ENCODE results near the gene GTF2I. TPM values are rescaled to one million over a fixed set of nuclear protein-coding genes. Genes with fewer than 3 reads are reported as not detected.

GTF2I gene
- total RNA-seq, 1 donor from 2014 or later, result 310 TPM

DNA sequence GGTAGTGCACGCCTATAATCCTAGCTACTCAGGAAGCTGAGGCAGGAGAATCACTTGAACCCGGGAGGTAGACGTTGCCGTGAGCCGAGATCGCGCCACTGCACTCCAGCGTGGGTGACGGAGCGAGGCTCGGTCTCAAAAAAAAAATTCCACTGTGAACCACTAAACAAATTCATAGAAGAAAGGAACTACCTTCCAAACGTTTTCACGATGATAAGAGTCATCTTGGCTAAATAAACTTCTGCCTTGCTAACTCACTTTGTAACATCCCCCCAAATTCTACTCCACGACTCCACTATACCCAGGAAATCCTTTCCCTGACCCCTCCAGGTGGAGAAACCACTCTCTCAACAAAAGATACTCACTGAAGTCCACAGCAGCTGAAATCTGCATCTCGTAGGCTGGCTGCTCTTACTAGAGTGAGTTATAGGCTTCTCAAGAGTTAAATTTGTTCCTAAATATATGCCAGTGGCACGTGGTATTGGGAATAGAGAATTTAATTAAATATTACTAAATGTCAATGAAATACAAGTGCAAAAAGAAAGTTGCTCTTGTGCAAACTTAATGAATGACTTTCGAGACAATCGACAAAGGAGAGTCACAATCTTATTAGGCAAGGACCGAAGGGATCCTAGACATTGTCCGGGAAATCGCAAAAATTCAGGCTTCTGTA lies 1.6 kb upstream of the GTF2I start:
- Mint-ChIP-seq H3K27ac (peak overlapping the region; percentile 99), H3K4me1 (peaks cover 41% of the 10 kb centered on the region), H3K9me3 (no peaks in the 10 kb centered on the region), H3K4me3 (peak overlapping the region; percentile 89), H3K27me3 (ENCODE audit: insufficient read depth, low read depth) (peaks cover 9% of the 10 kb centered on the region), H3K36me3 (peaks cover 3% of the 10 kb centered on the region)
- no peaks in the 10 kb centered on the region for H3K36me3 ChIP-seq
- H3K27me3 ChIP-seq, result no peaks in the 10 kb centered on the region
- H2AFZ ChIP-seq (replicated peaks), result peak overlapping the region; percentile 61
- peak overlapping the region; percentile 82 for H3K4me2 ChIP-seq
- DNase-seq (ENCODE audit: low spot score), result no peak
- H3K4me3 ChIP-seq, result peak overlapping the region; percentile 99
- TF ChIP-seq EZH2 (IDR thresholded peaks at IDR 0.05) (peak; percentile 8), EZH2phosphoT487 (IDR thresholded peaks at IDR 0.05) (no peak)
- H4K20me1 ChIP-seq (ENCODE audit: low read depth), result peaks cover 12% of the 10 kb centered on the region
- peaks cover 27% of the 10 kb centered on the region for H3K4me1 ChIP-seq
- H3K27ac ChIP-seq, result peak overlapping the region; percentile 69
- no peaks in the 10 kb centered on the region for H3K9me3 ChIP-seq (ENCODE audit: low read depth)
- peaks cover 50% of the 10 kb centered on the region for H3F3A ChIP-seq (ENCODE audit: low read depth)
- H3K79me2 ChIP-seq (ENCODE audit: low read depth), result peaks cover 28% of the 10 kb centered on the region
- no peak overlapping the region for H3K9ac ChIP-seq

DNA sequence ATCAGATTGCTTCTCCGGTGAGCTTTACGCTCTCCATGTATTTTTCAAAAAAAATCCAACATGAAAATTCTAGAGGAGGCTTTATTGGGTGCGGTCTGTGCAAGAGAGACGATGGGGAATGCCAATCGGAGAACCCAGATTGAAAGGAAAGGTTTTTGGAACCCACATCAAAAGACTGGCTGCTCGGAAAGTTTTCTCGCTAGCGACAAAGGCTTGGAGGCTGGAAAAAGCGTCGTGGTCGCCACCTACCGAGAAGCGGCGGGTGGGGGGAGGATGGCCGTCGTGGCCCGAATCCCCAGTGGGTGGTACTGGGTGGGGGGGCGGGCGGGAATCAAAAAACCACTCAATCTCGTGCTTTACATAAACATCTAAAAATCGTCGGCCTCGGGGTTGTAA lies 1.1 kb upstream of the GTF2I start:
- H3K27me3 ChIP-seq, result no peaks in the 10 kb centered on the region
- H3K27ac ChIP-seq, result peak overlapping the region; percentile 69
- H3K4me2 ChIP-seq, result peak overlapping the region; percentile 82
- Mint-ChIP-seq H3K4me1 (peaks cover 45% of the 10 kb centered on the region), H3K27ac (peak overlapping the region; percentile 99), H3K9me3 (no peaks in the 10 kb centered on the region), H3K27me3 (ENCODE audit: insufficient read depth, low read depth) (peaks cover 9% of the 10 kb centered on the region), H3K36me3 (peaks cover 6% of the 10 kb centered on the region), H3K4me3 (peak overlapping the region; percentile 89)
- H3K4me1 ChIP-seq, result peaks cover 30% of the 10 kb centered on the region
- TF ChIP-seq EZH2phosphoT487 (IDR thresholded peaks at IDR 0.05) (no peak), EZH2 (IDR thresholded peaks at IDR 0.05) (no peak)
- TF ChIP-seq, protein P1, sequence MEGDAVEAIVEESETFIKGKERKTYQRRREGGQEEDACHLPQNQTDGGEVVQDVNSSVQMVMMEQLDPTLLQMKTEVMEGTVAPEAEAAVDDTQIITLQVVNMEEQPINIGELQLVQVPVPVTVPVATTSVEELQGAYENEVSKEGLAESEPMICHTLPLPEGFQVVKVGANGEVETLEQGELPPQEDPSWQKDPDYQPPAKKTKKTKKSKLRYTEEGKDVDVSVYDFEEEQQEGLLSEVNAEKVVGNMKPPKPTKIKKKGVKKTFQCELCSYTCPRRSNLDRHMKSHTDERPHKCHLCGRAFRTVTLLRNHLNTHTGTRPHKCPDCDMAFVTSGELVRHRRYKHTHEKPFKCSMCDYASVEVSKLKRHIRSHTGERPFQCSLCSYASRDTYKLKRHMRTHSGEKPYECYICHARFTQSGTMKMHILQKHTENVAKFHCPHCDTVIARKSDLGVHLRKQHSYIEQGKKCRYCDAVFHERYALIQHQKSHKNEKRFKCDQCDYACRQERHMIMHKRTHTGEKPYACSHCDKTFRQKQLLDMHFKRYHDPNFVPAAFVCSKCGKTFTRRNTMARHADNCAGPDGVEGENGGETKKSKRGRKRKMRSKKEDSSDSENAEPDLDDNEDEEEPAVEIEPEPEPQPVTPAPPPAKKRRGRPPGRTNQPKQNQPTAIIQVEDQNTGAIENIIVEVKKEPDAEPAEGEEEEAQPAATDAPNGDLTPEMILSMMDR (IDR thresholded peaks at IDR 0.05), result no peak
- peak overlapping the region; percentile 99 for H3K4me3 ChIP-seq
- H3K36me3 ChIP-seq, result no peaks in the 10 kb centered on the region
- H4K20me1 ChIP-seq (ENCODE audit: low read depth), result peaks cover 17% of the 10 kb centered on the region
- H3K79me2 ChIP-seq (ENCODE audit: low read depth), result peaks cover 34% of the 10 kb centered on the region
- H2AFZ ChIP-seq (replicated peaks), result peak overlapping the region; percentile 61
- H3F3A ChIP-seq (ENCODE audit: low read depth), result peaks cover 50% of the 10 kb centered on the region
- DNase-seq (ENCODE audit: low spot score), result peak; percentile 62
- no peak overlapping the region for H3K9ac ChIP-seq
- no peaks in the 10 kb centered on the region for H3K9me3 ChIP-seq (ENCODE audit: low read depth)

DNA sequence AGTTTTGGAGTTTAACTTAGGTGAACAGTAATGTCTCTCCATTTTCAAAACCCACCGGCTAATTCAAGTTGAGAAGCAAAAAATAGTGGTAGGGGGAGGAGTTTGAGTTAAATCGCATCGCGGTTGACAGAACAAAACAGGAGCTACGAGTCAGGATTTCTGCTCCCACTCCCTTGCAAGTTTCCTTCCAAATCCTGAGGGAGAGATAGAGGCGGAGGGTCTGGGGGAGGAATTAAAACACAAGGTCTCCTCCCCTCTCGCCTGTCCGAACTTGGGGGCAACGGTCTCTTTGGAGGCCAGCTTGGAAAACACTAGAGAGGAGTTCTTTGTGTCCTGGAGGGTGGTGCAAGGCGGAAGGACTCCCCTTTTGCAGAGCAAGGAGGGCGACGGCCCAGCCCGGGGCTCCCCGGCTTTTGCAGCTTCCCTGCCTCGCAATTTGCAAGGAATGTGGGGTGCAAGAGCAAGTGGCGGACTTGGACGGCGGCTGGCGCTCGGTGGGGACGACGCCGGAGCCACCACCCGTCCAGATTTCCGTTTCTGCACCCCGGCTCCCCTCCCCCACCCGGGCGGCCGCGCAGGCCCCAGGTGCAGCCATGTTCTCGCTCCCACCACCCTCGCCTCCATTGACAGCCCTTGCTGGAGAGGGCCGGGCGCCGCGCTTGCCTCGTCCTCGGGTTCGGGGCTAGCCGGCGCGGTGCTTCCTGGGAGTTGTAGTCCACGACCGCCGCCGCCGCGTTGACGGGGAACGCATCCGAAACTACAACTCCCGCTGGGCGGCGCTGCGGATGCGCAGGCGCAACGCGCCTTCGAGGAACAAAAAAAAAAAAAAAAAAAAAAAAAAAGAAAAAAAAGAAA lies 454 bp upstream of the GTF2I start:
- Histone ChIP-seq H3K4me1 (peaks cover 35% of the 10 kb centered on the region), H2AFZ (replicated peaks) (no peak overlapping the region), H3K9me3 (ENCODE audit: low read depth) (no peaks in the 10 kb centered on the region), H3F3A (ENCODE audit: low read depth) (peaks cover 50% of the 10 kb centered on the region), H3K27ac (peak overlapping the region; percentile 69), H3K9ac (peak overlapping the region; percentile 29), H3K4me3 (peak overlapping the region; percentile 99), H3K79me2 (ENCODE audit: low read depth) (peaks cover 40% of the 10 kb centered on the region), H4K20me1 (ENCODE audit: low read depth) (peaks cover 23% of the 10 kb centered on the region), H3K27me3 (no peaks in the 10 kb centered on the region), H3K4me2 (peak overlapping the region; percentile 82), H3K36me3 (no peaks in the 10 kb centered on the region)
- Mint-ChIP-seq H3K9me3 (no peaks in the 10 kb centered on the region), H3K4me3 (peak overlapping the region; percentile 89), H3K4me1 (peaks cover 50% of the 10 kb centered on the region), H3K27me3 (ENCODE audit: insufficient read depth, low read depth) (peaks cover 9% of the 10 kb centered on the region), H3K27ac (peak overlapping the region; percentile 99), H3K36me3 (peaks cover 9% of the 10 kb centered on the region)
- DNase-seq (ENCODE audit: low spot score), result peak; percentile 100
- TF ChIP-seq EZH2phosphoT487 (IDR thresholded peaks at IDR 0.05), result no peak
- TF ChIP-seq, protein P1 (IDR thresholded peaks at IDR 0.05), result no peak
- TF ChIP-seq EZH2 (IDR thresholded peaks at IDR 0.05), result no peak
